ENCODE measurements around the gene NCF2.

DNA sequence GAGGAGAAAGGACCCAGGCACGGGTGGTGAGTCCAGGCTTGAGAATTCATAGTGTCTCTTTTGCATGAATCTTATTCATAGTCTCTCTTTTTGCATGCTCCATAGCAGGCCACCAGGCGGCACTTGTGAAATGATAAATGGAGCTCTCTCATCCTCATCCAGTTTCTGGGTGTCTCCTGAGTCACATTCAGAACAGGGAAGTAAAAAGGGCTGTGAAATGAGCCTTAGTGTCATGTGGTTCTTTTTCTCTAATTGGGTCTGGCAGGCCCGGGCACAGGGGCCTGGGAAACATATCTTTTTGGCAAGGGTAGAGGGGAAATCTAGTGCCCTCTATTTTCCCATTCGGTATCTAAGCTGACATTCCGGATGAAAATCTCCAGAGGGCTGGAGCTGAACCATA lies 19.1 kb upstream of the NCF2 start:
- TF ChIP-seq, protein P1, sequence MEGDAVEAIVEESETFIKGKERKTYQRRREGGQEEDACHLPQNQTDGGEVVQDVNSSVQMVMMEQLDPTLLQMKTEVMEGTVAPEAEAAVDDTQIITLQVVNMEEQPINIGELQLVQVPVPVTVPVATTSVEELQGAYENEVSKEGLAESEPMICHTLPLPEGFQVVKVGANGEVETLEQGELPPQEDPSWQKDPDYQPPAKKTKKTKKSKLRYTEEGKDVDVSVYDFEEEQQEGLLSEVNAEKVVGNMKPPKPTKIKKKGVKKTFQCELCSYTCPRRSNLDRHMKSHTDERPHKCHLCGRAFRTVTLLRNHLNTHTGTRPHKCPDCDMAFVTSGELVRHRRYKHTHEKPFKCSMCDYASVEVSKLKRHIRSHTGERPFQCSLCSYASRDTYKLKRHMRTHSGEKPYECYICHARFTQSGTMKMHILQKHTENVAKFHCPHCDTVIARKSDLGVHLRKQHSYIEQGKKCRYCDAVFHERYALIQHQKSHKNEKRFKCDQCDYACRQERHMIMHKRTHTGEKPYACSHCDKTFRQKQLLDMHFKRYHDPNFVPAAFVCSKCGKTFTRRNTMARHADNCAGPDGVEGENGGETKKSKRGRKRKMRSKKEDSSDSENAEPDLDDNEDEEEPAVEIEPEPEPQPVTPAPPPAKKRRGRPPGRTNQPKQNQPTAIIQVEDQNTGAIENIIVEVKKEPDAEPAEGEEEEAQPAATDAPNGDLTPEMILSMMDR (IDR thresholded peaks at IDR 0.05; ENCODE audit: insufficient read depth, low read length, poor library complexity, severe bottlenecking) = no peak
- TF ChIP-seq EZH2phosphoT487 (conservative IDR thresholded peaks at IDR 0.05; ENCODE audit: low read length) = no peak

Data from SU-DHL-6 (cell line).